Thyroid gland (tissue), 4 donors: ENCODE results near the gene SPHK1. TPM values are rescaled to one million over a fixed set of nuclear protein-coding genes. Genes with fewer than 3 reads are reported as not detected.

Experiments used
- DNase-seq, 2 donors: peaks; one replicate each; pipeline ENCODE4 v3.0.0-alpha.2; 2019
- H3K27ac ChIP-seq, 3 donors: fragments of 200-600 bp; sonication (generic); 1 replicate in 2 of 3; 2 replicates in 1 of 3; pipeline ENCODE4 v1.5.1; 2016 to 2019; ENCODE audit warnings: mild to moderate bottlenecking in 1 of 3, moderate library complexity in 1 of 3
- H3K27me3 ChIP-seq: fragments of 200-600 bp; sonication (generic); one replicate; pipeline ENCODE4 v1.5.1; 2019
- H3K36me3 ChIP-seq, 2 donors: fragments of 200-600 bp; sonication (generic); one replicate each; pipeline ENCODE4 v1.5.1; 2016 to 2019
- H3K4me1 ChIP-seq, 2 donors: fragments of 200-600 bp; sonication (generic); one replicate each; pipeline ENCODE4 v1.5.1; 2017 to 2019
- H3K4me3 ChIP-seq, 3 donors: fragments of 200-600 bp; sonication (generic); replicated peaks in 1 of 3; 1 replicate in 2 of 3; 2 replicates in 1 of 3; pipeline ENCODE4 v1.5.1; 2016; ENCODE audit warnings: mild to moderate bottlenecking in 1 of 3
- H3K9me3 ChIP-seq: fragments of 200-600 bp; sonication (generic); one replicate; pipeline ENCODE4 v1.5.1; 2017
- CTCF ChIP-seq, 6 experiments: fragments of 200-600 bp in 3 of 6; fragments of 450-650 bp in 3 of 6; sonication (generic) in 3 of 6; IDR thresholded peaks; one replicate each; pipeline ENCODE4 v1.5.1; 2016 to 2019; ENCODE audit warnings: antibody characterized with exemption in 6 of 6, mild to moderate bottlenecking in 2 of 6, inconsistent platforms in 1 of 6, moderate library complexity in 1 of 6
- POLR2A ChIP-seq, 2 donors: fragments of 450-650 bp; IDR thresholded peaks; one replicate each; pipeline ENCODE4 v1.6.1; 2017; ENCODE audit warnings: antibody characterized with exemption in 2 of 2, mild to moderate bottlenecking in 2 of 2, moderate library complexity in 1 of 2
- WGBS, 2 donors: methylation state at CpG; one replicate each; pipeline ENCODE4 v1.1.5; 2017; 5-methylcytosine and 5-hydroxymethylcytosine counted together
- intact Hi-C: fragments of 100-400 bp; cut with DNase I; formaldehyde crosslinking; loops from one replicate; pipeline ENCODE4 v1.15.1; 2023
- total RNA-seq, 4 donors: library from RNA; depleted of rRNA; stranded (reverse); fragments of >200 nt; gene quantifications; one replicate each; pipeline ENCODE4 v1.2.3, GENCODE V29; 2016

Gene SPHK1
- total RNA-seq, 4 donors from 2014 or later = 8.5 to 24.5 (median 13.8) TPM

- Histone ChIP-seq H3K4me3 (no peak overlapping the region), H3K36me3 (no peaks in the 10 kb centered on the region), H3K27me3 (no peaks in the 10 kb centered on the region), H3K27ac (no peak overlapping the region), H3K9me3 (no peaks in the 10 kb centered on the region), H3K4me1 (peaks cover 0 to 15% of the 10 kb centered on the region in 2 donors)
- TF ChIP-seq CTCF (IDR thresholded peaks at IDR 0.05) (no peak), POLR2A (IDR thresholded peaks at IDR 0.05) (no peak)
- DNase-seq = no peak
- intact Hi-C loops = no loop called here
- WGBS, 2 donors = 72 to 76% methylated on average over 2 of the region's 2 CpGs
Observed at GRCh38 chr17:76360461-76360860, 23.9 kb upstream of the SPHK1 start.

- no peak overlapping the region for H3K27ac ChIP-seq
- H3K27me3 ChIP-seq = no peaks in the 10 kb centered on the region
- H3K4me3 ChIP-seq = no peak overlapping the region
- 84 to 85% methylated on average over 11 of the region's 11 CpGs for WGBS, 2 donors
- TF ChIP-seq CTCF (IDR thresholded peaks at IDR 0.05) = no peak
- no peak for TF ChIP-seq POLR2A (IDR thresholded peaks at IDR 0.05)
- H3K9me3 ChIP-seq = no peaks in the 10 kb centered on the region
- DNase-seq = no peak
- no peaks in the 10 kb centered on the region for H3K36me3 ChIP-seq
- H3K4me1 ChIP-seq = peaks cover 0 to 15% of the 10 kb centered on the region in 2 donors
- intact Hi-C loops = no loop called here
Observed at GRCh38 chr17:76363107-76363842, 21.1 kb upstream of the SPHK1 start.

- DNase-seq = no peak
- H3K27ac ChIP-seq = no peak overlapping the region
- peaks cover 0 to 15% of the 10 kb centered on the region in 2 donors for H3K4me1 ChIP-seq
- 68 to 72% methylated on average over 10 to 12 of the region's 12 CpGs for WGBS, 2 donors
- H3K27me3 ChIP-seq = no peaks in the 10 kb centered on the region
- H3K36me3 ChIP-seq = no peaks in the 10 kb centered on the region
- H3K9me3 ChIP-seq = no peaks in the 10 kb centered on the region
- intact Hi-C loops = no loop called here
- TF ChIP-seq CTCF (IDR thresholded peaks at IDR 0.05) (no peak), POLR2A (IDR thresholded peaks at IDR 0.05) (no peak)
- H3K4me3 ChIP-seq = no peak overlapping the region
Observed at GRCh38 chr17:76365256-76365903, 19.0 kb upstream of the SPHK1 start.

- no peak overlapping the region for H3K27ac ChIP-seq
- no peaks in the 10 kb centered on the region for H3K36me3 ChIP-seq
- intact Hi-C loops = no loop called here
- no peak for TF ChIP-seq CTCF (IDR thresholded peaks at IDR 0.05)
- no peak for TF ChIP-seq POLR2A (IDR thresholded peaks at IDR 0.05)
- no peak for DNase-seq
- no peaks in the 10 kb centered on the region for H3K27me3 ChIP-seq
- H3K4me1 ChIP-seq = peaks cover 0 to 16% of the 10 kb centered on the region in 2 donors
- no peaks in the 10 kb centered on the region for H3K9me3 ChIP-seq
- 96 to 97% methylated on average over 3 of the region's 3 CpGs for WGBS, 2 donors
- H3K4me3 ChIP-seq = no peak overlapping the region
Observed at GRCh38 chr17:76366247-76366646, 18.2 kb upstream of the SPHK1 start.

GRCh38 chr17:76367642-76368041 is 16.8 kb upstream of the SPHK1 start:
- DNase-seq = no peak
- Histone ChIP-seq H3K27me3 (no peaks in the 10 kb centered on the region), H3K27ac (no peak overlapping the region), H3K36me3 (no peaks in the 10 kb centered on the region), H3K9me3 (no peaks in the 10 kb centered on the region), H3K4me1 (peaks cover 0 to 4% of the 10 kb centered on the region in 2 donors), H3K4me3 (no peak overlapping the region)
- intact Hi-C loops = no loop called here
- 76 to 77% methylated on average over 6 of the region's 6 CpGs for WGBS, 2 donors
- TF ChIP-seq CTCF (IDR thresholded peaks at IDR 0.05) = no peak
- TF ChIP-seq POLR2A (IDR thresholded peaks at IDR 0.05) = no peak
